Measurements from ENCODE around the gene ABCF3. TPM values are rescaled to one million over a fixed set of nuclear protein-coding genes. Genes with fewer than 3 reads are reported as not detected.

Gene ABCF3
- 65.3 TPM for total RNA-seq

GRCh38 chr3:184186184-184186901, at the start of gene ABCF3:
Gene ABCF3 (plus strand): TSS chr3:184186199. CDS start chr3:184186208, 9 bp downstream.

DNA sequence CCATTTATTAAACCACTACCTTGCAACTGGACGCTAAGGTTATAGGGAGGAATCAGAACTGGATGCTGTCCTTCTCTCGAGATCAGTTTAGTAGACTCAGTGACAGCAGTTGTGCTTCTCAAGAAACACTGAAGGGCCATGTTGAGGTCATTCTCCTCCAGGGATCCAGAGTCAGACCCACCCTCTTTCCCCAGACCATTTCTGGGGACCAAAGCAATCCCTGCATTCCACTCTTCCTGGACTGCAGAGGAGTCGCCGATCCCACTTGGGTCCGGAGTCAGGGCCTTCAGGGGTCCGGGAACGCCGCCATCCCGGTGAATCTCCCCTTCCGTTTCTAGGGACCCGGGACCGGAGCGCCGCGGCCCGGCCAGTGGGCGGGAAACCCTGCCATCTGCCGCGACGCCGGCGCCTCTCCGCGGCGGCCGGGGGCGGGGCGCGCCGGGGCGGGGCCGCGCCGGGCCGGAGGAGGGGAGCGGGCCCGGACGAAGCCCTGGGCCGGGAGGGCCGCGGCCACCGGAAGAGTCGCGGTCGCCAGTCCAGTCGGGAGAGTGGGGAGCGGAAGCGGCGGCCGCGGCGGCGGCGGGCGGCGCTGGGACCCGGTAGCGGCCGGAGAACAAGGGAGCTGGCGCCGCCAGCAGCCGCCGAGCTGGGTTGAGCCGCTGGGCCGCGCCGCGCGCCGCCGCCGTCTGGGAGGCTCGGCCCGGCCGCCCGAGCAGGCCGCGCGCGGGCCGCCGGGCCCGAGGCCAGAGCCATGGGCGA, 30.9 kb upstream of the ABCF3 start, which contains the start of gene DVL3:
Gene DVL3, plus strand, starts transcription at position 493 of the 759 bp plus-strand sequence. Its CDS starts 259 bp downstream, at position 752.

DNA sequence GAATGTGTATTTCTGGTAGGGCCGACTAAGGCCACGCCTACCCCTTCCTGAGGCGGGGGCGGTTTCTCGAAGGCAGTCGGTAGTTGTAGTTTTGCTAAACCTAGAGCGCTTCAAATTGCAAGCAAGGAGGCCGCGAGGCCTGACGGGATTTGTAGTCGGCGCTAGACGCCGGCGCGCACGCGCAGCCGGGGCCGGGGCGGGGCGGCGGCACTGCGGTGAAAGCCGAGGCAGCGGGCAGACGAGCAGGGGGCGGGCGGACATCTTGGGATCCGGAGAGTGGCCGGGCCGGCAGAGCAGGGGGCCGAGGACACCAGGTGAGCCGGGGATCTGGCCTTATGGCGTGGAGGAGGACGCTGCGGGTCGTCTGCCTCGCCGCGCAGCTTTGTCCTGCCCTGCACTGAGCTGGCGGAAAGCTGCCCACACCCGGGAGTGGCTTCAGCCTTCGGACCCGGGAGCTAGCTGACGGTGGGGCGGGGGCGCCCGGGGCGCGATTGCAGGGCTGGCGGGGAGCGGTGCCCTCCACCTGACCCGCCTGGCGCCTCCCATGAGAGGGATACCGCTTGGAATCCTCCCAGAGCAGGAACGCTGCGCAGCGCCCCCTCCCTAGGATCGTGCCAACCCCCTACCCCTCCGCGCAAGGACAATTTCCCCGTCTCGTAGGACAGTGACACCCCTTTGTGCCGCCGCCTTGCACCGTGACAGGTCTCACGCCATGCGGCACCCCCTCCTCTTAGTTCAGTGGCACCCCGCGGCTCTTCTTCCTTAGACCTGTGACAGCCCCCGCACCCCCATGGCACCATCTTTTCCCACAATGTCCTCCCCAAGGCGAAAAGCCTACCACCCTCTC, 11.1 kb upstream of the ABCF3 start, which contains the start of gene AP2M1:
Gene AP2M1, plus strand, starts transcription at position 210 of the 847 bp plus-strand sequence. CDS start 2,139 bp downstream, outside the sequence.

DNA sequence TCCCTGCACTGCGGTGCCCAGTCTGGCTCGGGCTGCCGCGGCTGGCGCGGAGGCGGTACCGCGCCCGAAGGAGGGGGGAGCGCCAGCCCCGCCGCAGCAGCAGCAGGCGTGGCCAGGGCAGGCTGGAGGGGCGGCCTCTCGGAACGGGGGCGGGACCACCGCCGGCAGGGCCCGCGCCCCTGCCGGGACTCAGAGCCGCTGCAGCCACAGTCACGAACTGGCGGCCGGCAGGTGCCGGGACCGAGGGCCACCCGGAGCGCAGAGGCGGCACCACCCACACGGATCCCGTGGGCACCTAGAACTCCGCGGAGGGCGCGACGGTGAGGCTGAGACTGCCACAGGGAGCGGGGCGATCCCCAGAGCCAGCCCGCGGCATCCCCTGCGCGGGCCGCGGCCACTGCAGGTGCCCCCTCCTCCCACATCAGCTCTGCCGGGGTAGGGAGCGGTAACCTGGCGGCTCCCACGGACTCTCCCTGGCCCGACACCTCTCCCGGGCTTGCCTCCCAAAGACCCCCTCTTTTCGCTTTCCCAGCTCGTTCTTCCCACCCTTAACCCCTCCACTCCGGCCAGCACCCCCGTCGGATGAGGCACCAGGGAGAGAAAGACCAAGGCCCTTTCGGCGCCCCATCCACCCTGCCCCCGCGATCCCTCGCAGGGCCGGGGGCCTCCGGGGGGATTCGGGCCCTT, 43.5 kb downstream of the ABCF3 start, which contains the start of gene VWA5B2:
Gene VWA5B2, plus strand, starts transcription at position 192 of the 687 bp plus-strand sequence. CDS start 944 bp downstream, outside the sequence.

Small RNA genes lying within 50 kb of the gene (small RNA-seq; reads per million reads assigned to genes)
- not detected for gene MIR1224 (ENCODE audit: low replicate concordance)

Other genes with a start within 250 kb of the ABCF3 start
- gene ABCC5, start 168.3 kb upstream of the ABCF3 start, total RNA-seq = 46.7 TPM
- not detected for gene HTR3D, start 154.5 kb upstream of the ABCF3 start, total RNA-seq
- not detected for gene HTR3C, start 133.2 kb upstream of the ABCF3 start, total RNA-seq
- not detected for gene HTR3E, start 89.1 kb upstream of the ABCF3 start, total RNA-seq
- gene EIF2B5, start 50.8 kb upstream of the ABCF3 start, total RNA-seq = 32.2 TPM
- gene DVL3, start 30.8 kb upstream of the ABCF3 start, total RNA-seq = 59.7 TPM
- gene AP2M1, start 11.3 kb upstream of the ABCF3 start, total RNA-seq = 235 TPM
- 0.99 TPM for gene VWA5B2, start 43.4 kb downstream of the ABCF3 start, total RNA-seq
- 28.7 TPM for gene ALG3, start 62.8 kb downstream of the ABCF3 start, total RNA-seq
- gene EEF1AKMT4, start 63.5 kb downstream of the ABCF3 start, total RNA-seq = 1.8 TPM
- gene CAMK2N2, start 75.4 kb downstream of the ABCF3 start, total RNA-seq = 0.70 TPM
- not detected for gene ECE2, start 89.8 kb downstream of the ABCF3 start, total RNA-seq
- gene PSMD2, start 113.0 kb downstream of the ABCF3 start, total RNA-seq = 173 TPM
- 160 TPM for gene EIF4G1, start 128.4 kb downstream of the ABCF3 start, total RNA-seq
- gene FAM131A, start 151.4 kb downstream of the ABCF3 start, total RNA-seq = 23.5 TPM
- 13.4 TPM for gene CLCN2, start 175.4 kb downstream of the ABCF3 start, total RNA-seq
- 68.9 TPM for gene POLR2H, start 175.5 kb downstream of the ABCF3 start, total RNA-seq
- gene THPO, start 192.0 kb downstream of the ABCF3 start, total RNA-seq = 0.88 TPM
- 32.6 TPM for gene CHRD, start 193.9 kb downstream of the ABCF3 start, total RNA-seq

Measured in metanephros (tissue), 2 donors.